Panc1 (cell line): ENCODE results near the gene ARHGDIA. TPM values are rescaled to one million over a fixed set of nuclear protein-coding genes. Genes with fewer than 3 reads are reported as not detected.

Experiments
- ATAC-seq: fragments of 200-7000 bp; cut with Tn5 transposase; 2 replicates; pipeline ENCODE4 v1.9.1; 2020; ENCODE audit warnings: mild to moderate bottlenecking, moderate library complexity
- BruUV-seq: library from RNA; stranded (reverse); fragments of 400-500 nt; replicated peaks from 2 replicates; lab custom pipeline; 2021; lab: Mats Ljungman, UMichigan
- CTCF ChIA-PET: fragments of 300-600 bp; sonication (Branson Sonifier 250); formaldehyde crosslinking; loops from one replicate; lab custom pipeline; 2022; ENCODE audit warnings: antibody characterized with exemption; lab: Charles Lee
- POLR2A ChIA-PET: fragments of 300-600 bp; sonication (Branson Sonifier 250); formaldehyde crosslinking; loops from one replicate; lab custom pipeline; 2022; ENCODE audit warnings: antibody characterized with exemption; lab: Charles Lee
- DNase-seq: peaks from one replicate; pipeline ENCODE4 v3.0.0-alpha.2; 2010; ENCODE audit warnings: low read depth, low spot score
- H3K27ac ChIP-seq: 2 replicates; pipeline ENCODE4 v1.5.1; 2011; ENCODE audit warnings: mild to moderate bottlenecking, low read length, inconsistent platforms
- H3K27me3 ChIP-seq: fragments of 200-500 bp; sonication (Bioruptor generic); 2 replicates; pipeline ENCODE4 v1.6.0; 2014; ENCODE audit warnings: low read length, inconsistent platforms; ENCODE audit not compliant: control insufficient read depth, insufficient read depth
- H3K36me3 ChIP-seq: fragments of 200-500 bp; sonication (Bioruptor generic); 2 replicates; pipeline ENCODE4 v1.5.1; 2014; ENCODE audit warnings: inconsistent platforms, mild to moderate bottlenecking, low read length, moderate library complexity; ENCODE audit not compliant: control insufficient read depth, insufficient read depth
- H3K4me1 ChIP-seq: 2 replicates; pipeline ENCODE4 v1.5.1; 2011; ENCODE audit warnings: inconsistent platforms, mild to moderate bottlenecking, low read length, moderate library complexity; ENCODE audit not compliant: control insufficient read depth, insufficient read depth
- H3K4me3 ChIP-seq, 2 experiments: 2 replicates each; pipeline ENCODE4 v1.5.1; 2011 to 2012; ENCODE audit warnings: low read depth in 2 of 2, low read length in 2 of 2, mild to moderate bottlenecking in 2 of 2, inconsistent platforms in 1 of 2, moderate library complexity in 1 of 2
- H3K9me3 ChIP-seq: fragments of 200-500 bp; sonication (Bioruptor generic); 2 replicates; pipeline ENCODE4 v1.5.1; 2014; ENCODE audit warnings: low read depth, mild to moderate bottlenecking, inconsistent platforms, low read length, moderate library complexity; ENCODE audit not compliant: control insufficient read depth, insufficient read depth
- CTCF ChIP-seq: fragments of 450-650 bp; IDR thresholded peaks from 2 replicates; pipeline ENCODE4 v1.5.1; 2017; ENCODE audit warnings: mild to moderate bottlenecking
- POLR2AphosphoS5 ChIP-seq: IDR thresholded peaks from 2 replicates; pipeline ENCODE4 v1.6.1; 2012; ENCODE audit warnings: mild to moderate bottlenecking, low read depth, low read length, moderate library complexity
- REST ChIP-seq, 2 experiments: IDR thresholded peaks; 2 replicates each; pipeline ENCODE4 v1.6.1; 2011 to 2012; ENCODE audit warnings: low read depth in 2 of 2, control low read depth in 1 of 2, low read length in 1 of 2, mild to moderate bottlenecking in 1 of 2, moderate library complexity in 1 of 2; ENCODE audit not compliant: insufficient read depth in 1 of 2
- SIN3A ChIP-seq: IDR thresholded peaks from 2 replicates; pipeline ENCODE4 v1.6.1; 2012; ENCODE audit warnings: low read depth, mild to moderate bottlenecking, low read length, moderate library complexity, borderline replicate concordance; ENCODE audit not compliant: insufficient read depth
- TCF7L2 ChIP-seq: IDR thresholded peaks from 2 replicates; pipeline ENCODE4 v1.6.1; 2011; ENCODE audit warnings: mild to moderate bottlenecking, low read depth, low read length, inconsistent platforms
- in situ Hi-C: cut with HindIII; loops from 2 replicates; pipeline ENCODE4 v1.10.0; 2016; ENCODE audit warnings: low sequenced_read_pairs, low pct_unique_long_range_greater_than_20kb
- intact Hi-C: fragments of 100-400 bp; cut with micrococcal nuclease; formaldehyde crosslinking; loops from one replicate; pipeline ENCODE4 v1.10.0; 2022; ENCODE audit not compliant: unreplicated experiment
- total RNA-seq: library from RNA; stranded (reverse); gene quantifications from one replicate; pipeline ENCODE4 v1.2.1, GENCODE V29; 2021; ENCODE audit not compliant: unreplicated experiment

Gene ARHGDIA
- total RNA-seq, 1 experiment from 2014 or later, result 420 TPM

DNA sequence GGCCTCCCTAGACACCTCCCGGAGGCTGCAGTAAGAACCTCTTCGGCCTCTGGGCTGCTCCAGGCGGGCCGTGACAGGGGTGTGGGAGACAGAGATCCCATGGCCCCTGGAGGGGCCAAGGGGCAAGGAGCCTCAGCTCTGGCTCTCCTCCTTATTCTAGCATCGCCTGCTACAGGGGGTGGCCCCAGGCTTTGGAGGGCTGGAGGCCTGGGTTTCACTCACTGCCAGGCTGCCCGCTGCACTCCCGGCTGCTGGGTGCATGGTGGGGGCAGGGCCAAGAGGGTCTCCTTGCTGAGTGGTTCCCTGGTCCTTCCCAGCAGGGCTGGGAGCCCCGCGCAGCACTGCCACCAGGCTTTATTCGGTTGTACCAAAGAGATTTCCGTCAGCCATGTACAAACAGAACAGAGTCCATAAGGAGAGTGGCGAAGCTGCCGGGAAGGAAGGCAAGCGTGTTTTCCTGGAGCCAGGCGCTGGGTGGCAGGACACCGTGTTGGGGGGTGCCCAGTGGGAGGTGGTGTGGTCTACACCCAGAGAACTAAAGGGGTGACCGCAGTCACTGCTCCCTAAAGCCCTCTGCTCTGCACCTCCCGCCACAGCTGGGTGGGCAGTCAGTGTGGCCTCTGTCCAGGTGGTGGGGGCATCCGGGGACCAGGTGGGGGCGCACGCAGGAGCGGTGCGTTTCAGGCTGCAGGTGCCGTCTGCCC is 32.9 kb upstream of the ARHGDIA start:
- Histone ChIP-seq H3K27me3 (no peaks in the 10 kb centered on the region), H3K9me3 (no peaks in the 10 kb centered on the region), H3K36me3 (no peaks in the 10 kb centered on the region), H3K4me1 (peaks cover 10% of the 10 kb centered on the region), H3K27ac (no peak overlapping the region), H3K4me3 (no peak overlapping the region)
- no TSS peak for BruUV-seq
- TF ChIP-seq CTCF (no peak), REST (IDR thresholded peaks at IDR 0.05; ENCODE audit: insufficient read depth in 1 of 2, low read depth in 2 of 2, low read length in 1 of 2) (no peak), POLR2AphosphoS5 (no peak), TCF7L2 (no peak), SIN3A (no peak)
- ATAC-seq (no peak), DNase-seq (no peak)
- ChIA-PET POLR2A (no interaction called here), CTCF (no interaction called here)
- intact Hi-C loops, result no loop called here
- in situ Hi-C loops, result no loop called here

DNA sequence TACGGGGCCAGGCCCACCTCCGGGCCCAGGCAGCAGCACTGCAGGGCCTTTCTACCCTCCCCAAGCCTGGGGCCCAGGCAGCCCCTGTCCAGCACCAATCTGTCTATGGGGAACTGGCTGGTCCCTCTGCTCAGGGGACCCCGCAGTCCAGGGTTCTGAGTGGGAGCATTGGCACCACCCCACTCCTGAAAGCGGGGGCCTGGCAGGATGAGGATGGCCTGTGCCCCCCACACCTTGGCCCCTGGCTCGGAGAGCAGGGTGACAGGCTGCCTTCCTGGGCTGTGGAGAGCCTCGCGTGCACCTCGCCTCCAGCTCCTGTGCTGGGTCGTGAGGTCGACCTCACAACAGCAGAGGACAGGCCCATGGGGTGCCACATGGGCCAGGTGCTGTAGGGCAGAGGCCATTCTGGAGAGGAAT is 32.3 kb upstream of the ARHGDIA start:
- H3K27ac ChIP-seq, result no peak overlapping the region
- DNase-seq (no peak), ATAC-seq (no peak)
- BruUV-seq, result no TSS peak
- ChIA-PET POLR2A (no interaction called here), CTCF (no interaction called here)
- intact Hi-C loops (no loop called here), in situ Hi-C loops (no loop called here)
- no peaks in the 10 kb centered on the region for H3K9me3 ChIP-seq
- H3K27me3 ChIP-seq, result no peaks in the 10 kb centered on the region
- peaks cover 16% of the 10 kb centered on the region for H3K4me1 ChIP-seq
- no peak for TF ChIP-seq TCF7L2
- TF ChIP-seq CTCF, result no peak
- no peak for TF ChIP-seq REST (IDR thresholded peaks at IDR 0.05; ENCODE audit: insufficient read depth in 1 of 2, low read depth in 2 of 2, low read length in 1 of 2)
- no peak for TF ChIP-seq POLR2AphosphoS5
- no peak for TF ChIP-seq SIN3A
- H3K36me3 ChIP-seq, result no peaks in the 10 kb centered on the region
- H3K4me3 ChIP-seq, result no peak overlapping the region
